ENCODE measurements around the gene PLK2.
A peak's percentile ranks its signal among the peaks of the same experiment; 100 is the strongest.

The PLK2 gene

DNA sequence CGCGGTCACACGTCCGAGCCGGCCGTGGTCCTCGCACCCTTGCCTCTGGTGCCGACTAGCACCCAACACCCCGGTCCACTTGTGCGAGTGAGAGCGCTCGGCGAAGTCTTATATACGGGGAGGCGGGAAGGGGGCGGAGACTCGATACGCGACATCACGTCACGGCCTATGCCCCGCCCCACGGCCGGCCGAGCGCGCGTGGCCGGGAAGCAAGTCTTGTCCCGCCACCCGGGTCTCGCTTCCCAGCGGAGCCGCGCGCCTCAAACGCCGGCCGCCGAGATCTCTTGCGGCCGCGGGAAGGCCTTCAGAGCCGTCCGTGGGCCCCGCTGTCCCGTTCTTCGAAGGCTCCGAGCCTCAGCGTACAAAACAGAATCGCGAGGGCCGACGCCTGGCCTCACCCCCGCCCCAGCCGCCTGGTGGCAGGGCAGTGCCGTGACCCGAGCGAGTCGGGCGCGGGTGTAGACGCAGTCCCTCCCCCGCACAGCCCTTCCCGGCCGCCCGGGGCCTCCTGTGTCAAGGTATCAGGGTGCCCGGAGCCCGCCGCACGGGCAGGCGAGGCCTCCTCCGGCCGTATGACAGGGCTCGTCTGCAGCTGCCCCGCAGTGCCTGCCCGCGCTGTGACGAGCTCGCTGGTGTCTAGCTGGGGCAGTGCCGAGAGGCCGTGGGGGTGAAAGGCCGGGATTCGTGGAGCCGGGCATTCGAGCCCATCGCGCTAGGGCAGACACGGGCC, at the start of gene PLK2:
Gene PLK2 (minus strand): TSS at position 85 of the 730 bp plus-strand sequence. CDS start 127 bp downstream, outside the sequence.
- DNase-seq (peak; percentile 84), ATAC-seq (peak; percentile 78)

DNA sequence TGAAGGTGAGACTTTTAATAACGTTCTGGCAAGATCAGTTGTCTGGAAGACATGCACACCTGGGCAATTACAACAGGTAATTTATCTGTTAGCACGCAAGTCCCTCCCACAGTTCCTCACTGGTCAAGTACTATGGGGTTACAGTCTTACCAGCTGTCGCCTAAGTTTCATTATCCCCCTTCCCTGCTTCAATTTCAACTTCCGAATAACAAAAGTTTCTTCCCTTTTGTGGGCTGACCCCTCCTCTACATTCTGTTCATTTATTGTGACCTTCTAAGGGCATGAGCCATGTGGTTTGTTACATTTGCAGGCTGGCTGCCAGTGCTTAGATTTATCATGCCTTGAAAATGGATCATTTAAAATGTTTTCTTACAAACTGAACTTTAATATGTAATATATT, 47.8 kb upstream of the PLK2 start:
- ATAC-seq (no peak), DNase-seq (no peak)

DNA sequence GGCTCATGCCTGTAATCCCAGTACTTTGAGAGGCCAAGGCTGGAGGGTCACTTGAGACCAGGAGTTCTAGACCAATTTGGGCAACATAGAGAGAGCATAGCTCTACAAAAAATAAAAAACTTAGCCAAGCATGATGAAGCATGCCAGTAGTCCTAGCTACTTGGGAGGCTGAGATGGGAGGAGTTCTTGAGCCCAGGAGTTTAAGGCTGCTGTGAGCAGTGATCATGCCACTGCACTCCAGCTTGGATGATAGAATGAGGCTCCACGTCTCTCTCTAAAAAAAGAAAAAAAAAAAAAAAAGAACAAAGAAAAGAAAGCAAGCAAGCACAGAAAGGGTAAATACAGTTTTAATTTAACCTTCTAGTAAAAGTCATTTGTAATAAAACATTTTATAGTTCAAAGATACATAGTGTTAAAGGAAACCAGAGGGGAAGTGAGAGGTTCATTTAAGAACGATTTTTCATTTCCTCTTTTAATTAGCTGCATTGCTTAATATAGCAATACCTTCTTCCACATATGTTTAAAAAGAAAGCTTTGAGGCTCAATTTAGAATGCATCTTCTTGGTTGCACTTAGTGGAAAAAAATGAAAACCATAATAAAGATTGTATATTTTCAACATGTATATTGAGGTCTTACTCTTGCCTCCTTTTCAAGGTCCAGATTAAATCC, 46.2 kb upstream of the PLK2 start:
- DNase-seq (no peak), ATAC-seq (no peak)

DNA sequence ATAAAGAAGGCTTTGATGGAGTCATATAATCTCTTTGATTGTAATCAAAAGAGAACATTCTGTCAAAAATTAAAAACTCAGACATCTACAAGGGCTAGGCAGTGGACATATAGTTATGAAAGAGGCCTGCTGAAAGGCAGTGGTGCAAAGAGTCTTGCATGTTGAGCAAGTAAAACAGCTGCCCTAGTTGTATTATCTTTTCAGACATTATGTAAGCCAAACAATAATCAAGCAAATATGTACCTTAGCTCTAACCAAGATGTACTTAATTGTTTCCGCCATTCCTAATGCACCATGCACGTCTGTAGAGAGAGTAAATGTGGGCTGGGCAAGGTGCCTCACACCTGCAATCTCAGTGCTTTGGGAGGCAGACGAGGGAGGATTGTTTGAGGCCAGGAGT, 45.6 kb upstream of the PLK2 start:
- no peak for ATAC-seq
- no peak for DNase-seq

DNA sequence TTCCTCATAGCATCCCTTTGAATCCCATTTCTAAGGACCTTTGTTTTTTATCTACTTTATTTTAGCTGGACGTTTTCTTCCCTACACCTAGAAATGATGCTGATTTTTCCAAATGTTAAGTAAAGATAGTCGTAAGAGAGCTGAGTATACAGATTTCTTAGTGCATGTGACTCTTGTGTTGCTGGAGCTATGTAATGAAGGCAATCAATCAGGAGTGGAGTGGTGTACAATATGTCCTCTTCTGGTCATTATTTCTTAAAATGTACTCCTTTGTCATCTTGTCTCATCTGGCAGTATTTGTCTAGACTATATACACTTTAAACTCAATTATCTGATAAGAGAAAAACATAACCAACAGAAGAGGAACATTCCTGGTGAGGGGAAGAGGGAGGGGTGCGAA, 44.9 kb upstream of the PLK2 start:
- ATAC-seq (no peak), DNase-seq (no peak)

DNA sequence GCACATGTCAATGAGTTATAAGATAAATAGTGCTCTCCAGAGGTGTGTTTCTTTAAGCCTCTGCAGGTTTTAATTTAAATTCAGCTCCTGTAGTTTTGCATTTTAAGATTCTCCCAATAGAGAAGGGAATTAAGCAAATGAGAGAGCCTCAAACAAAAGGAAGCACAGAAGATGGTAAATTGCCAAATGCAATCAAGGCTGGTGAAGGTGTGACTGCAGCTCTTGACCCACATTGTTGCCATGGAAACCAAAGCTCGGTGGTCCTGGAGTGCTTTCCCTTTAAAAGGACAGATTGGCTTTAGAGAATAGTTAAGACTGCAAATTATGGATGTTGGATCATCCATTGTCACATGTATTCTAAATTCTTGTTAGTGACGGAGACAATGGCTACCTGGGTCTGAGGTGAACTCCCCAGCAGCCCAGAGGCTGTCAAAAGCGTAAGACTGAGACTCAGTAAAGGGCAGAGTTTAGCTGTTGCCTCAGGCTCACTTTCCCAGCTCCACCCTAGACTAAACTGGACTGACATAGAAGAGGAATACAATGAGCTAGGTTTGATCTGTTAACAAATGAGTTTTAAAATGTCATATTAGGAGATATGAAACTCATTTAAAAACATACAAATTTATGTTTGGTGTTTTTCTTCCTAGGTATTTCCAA, 43.6 kb upstream of the PLK2 start:
- no peak for DNase-seq

DNA sequence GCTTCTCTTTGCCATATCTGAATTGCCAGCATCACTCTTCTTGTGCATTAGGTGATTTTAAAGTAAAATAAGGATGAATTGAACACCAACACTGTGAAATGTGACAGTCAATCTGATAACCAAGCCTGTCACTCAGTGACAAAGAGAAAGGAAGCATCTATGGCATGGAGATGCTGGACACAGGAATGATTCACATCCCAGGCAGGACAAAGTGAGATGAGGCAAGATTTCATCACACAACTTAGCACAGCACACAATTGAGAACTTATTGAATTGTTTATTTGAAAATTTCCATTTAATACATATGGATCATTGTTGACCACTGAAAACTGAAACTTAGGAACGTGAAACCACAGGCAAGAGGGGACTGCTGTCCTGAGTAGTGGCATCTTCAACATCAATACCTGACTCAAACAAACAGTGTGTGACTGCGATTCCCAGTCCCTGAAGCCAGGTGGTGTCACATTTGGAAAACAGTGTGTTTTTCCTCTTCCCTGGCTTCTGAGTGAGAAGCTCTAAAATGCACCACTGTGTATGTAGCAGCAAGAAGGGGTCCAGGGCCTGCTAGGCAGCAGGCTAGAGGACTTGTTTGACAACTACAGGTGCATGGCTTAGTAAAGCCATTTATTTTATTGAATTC, 42.0 kb upstream of the PLK2 start:
- no peak for DNase-seq
- ATAC-seq, result no peak

More for the DNA sequence above, 43.6 kb upstream of the PLK2 start:
- no peak for ATAC-seq

DNA sequence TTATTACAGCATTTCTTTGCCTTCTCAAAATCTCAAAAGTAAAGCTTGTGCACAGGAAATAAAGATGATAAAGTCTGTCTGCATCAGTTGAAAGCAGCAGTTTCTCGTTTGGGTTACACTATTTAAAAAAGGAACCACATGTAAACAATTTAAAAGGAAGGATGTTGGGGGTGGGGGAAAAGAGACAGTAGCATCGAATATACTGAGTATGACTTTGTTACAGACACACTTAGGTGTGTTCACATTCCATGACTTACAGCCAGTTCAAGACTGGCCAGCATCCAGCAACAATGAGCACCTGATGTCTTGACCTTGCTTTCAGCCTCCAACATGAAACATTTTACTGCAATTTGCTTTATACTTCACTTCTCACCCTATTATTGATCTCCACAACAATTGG, 40.1 kb upstream of the PLK2 start:
- DNase-seq, result no peak
- no peak for ATAC-seq

DNA sequence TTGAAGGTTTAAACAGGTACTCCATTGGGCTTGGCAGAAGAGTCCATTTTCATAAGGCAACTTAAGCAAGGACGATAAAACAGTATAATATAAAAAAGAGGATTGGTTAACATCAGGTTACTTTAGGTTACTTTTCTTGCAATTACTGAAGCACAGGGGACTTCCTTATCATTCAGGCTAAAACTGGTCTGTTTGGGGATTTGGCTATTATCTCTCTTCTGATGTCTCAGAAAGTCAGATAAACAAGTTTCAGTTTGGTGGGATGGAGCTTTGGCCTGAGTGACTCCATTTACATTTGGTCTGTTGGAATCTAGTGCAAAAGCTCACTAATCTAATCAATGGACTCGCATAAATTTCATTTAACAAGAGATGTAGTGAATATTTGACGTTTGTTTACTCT, 39.3 kb upstream of the PLK2 start:
- ATAC-seq, result no peak

DNA sequence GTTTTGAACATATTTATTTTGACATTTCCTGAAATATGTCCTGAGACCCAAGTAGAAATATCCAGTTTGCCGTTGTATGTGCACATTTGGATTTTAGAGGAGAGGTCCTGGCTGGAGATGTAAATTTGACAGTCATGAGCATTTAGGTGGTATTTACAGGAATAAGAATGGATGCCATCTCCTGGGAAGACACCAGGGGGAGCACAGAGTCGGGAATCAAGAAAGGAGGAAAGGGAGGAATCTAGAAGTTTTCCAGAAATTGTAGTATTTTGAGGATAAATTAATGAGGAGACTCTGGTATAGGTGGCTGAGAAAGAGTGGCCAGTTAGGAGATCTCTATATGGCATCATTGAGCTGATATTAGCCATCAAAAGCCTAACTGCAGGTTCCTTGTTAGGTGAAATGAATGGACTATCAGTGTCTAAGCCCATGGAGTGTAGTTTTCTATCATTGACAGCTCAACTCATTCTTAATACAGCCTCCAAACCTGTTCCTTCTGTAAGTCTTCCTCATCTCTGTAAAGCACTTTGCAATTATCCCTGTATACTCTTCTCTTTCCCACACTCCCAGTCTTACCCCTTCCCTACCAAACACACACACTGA, 38.6 kb upstream of the PLK2 start:
- ATAC-seq (no peak), DNase-seq (no peak)

More for the DNA sequence above, 39.3 kb upstream of the PLK2 start:
- DNase-seq, result no peak

DNA sequence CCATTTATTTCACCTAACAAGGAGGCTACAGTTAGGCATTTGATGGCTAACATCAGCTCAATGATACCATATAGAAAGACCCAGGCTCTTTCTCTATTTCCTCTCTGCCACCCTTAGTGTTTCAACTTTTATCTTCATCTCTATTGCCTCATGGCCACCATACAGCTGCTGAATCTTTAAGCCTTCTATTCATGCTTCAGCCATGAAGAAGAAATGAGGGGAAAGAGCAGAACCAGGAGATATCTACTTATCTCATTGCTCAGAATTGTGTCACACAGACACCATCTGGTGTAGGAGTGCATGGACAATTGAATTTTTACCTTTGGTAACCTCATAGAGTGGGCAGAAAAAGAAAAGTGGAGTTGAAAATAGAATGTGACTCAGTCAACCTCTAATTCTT, 38.0 kb upstream of the PLK2 start:
- DNase-seq, result no peak

DNA sequence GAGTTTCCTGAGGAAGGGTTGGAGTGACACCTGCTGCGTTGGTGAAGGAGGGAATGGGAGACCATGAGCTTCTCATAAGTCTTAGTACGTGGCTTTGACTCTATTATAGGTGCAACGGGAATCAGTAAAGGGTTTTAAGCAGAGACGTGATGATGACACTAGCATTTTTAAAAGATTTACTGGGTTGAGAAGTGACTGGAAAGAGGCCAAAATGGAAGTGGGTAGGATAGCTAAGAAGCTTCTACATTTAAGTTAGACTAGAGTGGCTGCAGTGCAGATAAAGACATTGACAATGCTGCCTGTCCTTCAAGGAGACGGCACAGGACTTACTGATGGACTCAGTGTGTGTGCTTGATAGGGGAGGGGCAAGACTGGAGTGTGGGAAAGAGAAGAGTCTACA, 37.5 kb upstream of the PLK2 start:
- no peak for ATAC-seq
- no peak for DNase-seq

More for the DNA sequence above, 38.0 kb upstream of the PLK2 start:
- ATAC-seq, result no peak

DNA sequence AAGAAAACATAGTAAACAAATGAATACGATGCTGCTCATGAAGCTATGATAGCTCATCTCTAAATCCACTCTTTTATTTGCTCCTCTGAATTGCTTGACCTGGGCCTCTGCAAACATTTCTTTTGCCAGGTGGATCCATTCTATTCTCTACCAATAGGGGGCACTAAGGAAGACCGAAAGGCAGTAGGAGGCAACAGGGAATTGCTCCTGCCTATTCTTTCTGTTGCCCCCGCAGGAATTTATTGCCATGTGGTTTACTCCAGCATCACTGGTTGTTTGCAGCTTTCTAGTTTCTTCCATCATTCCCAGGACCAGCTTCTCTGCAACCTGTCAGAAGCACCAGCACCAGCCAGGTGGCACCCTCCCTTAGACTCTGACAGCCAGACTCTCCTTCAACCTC, 36.6 kb upstream of the PLK2 start:
- ATAC-seq, result no peak
- no peak for DNase-seq

DNA sequence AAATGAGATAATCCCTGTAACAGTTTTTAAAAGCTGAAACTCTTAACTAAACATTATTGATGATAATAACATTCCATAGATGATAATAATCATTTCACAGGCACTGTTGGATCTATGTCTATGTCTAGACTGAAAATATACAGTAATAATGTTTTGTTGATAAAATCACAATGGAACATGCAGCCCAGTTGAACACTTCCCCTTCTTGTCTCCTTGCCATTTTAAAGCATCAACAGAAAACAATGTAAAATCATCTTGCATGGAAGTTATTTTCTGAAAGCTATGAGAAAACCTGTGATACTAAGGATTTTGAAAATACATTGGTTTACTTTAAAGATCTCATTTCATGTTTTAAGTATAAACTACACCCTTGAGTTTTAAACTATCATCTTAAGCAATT, 33.3 kb upstream of the PLK2 start:
- no peak for DNase-seq
- no peak for ATAC-seq

DNA sequence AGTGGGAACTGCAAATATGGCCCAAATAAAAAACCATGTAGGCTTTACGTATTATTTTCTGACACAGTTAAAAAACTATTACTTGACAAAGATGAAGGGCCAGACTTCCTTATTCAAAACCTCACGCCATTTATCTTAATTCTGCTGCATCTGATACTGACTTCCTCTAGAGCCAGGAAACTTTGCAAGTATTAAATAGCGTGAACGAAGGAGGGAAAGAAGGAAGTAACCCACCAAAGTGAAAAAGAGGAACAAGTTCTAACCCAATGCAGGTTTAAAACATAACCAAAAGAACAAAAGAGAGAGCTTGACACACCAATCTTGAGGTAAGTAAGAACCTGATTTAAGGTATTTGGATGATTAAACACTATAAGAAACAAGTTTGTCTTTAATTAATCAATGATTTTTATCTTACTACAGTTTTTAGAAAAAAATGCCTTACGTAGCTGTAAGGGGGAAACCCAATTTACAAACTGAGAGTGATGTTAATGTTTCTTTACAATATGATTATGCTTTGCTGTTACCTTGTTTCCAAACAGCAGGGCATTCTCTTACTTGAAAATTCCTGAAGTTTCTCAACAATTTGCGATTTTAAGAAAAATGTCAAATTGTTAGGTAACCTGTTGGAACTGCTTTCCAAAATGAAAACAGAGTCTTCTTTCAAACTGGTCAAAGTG, 31.5 kb upstream of the PLK2 start, which contains the start of gene GAPT:
Gene GAPT (plus strand): TSS at position 220 of the 677 bp plus-strand sequence. CDS start 3,102 bp downstream, outside the sequence.
- DNase-seq (no peak), ATAC-seq (no peak)

DNA sequence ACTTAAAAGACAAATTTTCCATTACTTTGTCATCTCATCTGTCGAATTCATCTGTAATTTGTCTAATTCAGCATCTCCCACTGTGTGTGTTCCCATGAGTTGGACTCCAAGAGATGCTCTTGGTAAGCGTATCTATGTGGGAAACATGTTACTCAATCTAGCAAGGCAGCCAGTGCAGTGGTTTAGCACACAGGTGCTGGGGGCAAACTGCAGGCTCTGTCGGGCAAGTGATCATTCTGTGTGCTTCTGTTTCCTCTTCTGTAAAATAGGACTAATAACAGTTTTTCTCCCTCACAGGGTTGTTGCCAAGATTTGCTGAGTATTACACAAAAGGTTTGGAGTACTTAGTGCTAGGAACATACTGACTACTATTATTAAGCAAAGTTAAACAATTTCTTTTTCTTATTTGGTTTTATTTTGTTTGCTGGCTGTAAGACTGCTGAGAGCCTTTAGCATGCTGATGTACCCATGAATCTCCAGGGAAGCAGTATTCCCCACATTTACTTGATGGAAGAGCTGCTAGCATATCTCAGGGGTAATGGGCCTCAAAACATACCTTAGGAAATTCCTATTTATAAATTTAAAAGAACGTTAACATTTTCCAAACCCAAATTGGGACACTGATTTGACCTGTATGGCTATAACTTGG, 30.6 kb upstream of the PLK2 start:
- ATAC-seq, result no peak
- no peak for DNase-seq

DNA sequence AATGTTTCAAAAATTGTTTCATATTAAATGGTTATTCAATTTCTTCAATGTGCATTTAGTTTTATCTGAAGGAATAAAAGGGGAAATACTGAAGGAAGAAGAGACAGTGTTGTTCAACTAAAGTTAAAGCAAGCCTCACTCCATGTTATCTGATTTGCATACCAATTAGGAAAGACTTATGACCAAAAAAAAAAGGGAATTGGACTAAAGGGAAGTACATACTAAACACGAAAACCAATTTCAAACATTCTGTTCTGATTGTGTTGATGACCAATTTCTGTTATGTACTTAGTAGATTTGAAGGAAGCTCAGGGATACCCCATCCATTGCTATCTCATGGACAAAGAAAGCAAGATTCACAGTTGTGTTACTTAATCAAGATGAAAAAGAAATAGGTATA, 26.4 kb upstream of the PLK2 start:
- ATAC-seq (no peak), DNase-seq (no peak)

DNA sequence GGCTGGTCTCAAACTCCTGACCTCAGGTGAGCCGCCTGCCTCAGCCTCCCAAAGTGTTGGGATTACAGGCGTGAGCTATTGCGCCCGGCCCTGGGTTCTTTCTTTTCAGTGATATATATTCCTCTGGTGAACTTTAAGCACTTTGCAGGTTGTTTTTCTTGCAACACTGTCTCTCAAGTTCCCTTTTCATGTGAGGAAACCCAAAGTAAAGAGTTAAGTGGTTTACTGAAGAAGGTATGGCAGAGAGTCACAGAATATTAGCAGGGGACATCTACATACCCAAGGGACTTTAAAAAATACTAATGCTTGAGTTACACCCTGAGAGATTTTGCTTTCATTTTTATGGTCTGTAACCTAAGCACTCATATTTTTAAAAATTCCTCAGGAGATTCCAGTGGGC, 24.6 kb upstream of the PLK2 start:
- DNase-seq (no peak), ATAC-seq (no peak)

DNA sequence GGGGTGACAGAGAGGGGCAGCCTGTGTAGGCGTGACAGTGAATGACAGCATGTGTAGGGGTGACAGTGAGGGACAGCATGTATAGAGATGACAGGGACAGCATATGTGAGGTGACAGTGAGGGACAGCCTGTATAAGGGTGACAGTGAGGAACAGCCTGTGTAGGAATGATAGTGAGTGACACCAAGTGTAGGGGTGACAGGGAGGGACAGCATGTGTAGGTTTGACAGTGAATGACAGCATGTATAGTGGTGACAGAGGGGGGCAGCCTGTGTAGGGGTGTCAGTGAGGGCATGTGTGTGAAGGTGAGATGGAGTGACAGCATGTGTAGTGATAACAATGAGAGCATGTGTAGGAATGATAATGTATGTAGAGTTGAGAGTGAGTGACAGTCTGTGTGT, 22.6 kb upstream of the PLK2 start:
- ATAC-seq (no peak), DNase-seq (no peak)

DNA sequence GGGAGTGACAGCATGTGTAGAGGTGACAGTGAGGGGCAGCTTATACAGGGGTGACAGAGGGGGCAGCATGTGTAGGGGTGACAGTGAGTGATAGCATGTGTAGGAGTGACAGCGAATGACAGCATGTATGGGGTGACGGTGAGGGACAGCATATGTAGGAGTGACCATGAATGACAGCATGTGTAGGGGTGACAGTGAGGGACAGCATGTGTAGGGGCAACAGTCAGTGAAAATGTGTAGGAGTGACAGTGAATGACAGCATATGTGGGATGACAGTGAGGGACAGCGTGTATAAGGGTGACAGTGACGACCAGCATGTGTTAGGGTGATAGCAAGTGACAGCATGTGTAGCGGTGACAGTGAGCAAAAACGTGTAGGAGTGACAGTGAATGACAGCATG, 21.9 kb upstream of the PLK2 start:
- no peak for ATAC-seq
- no peak for DNase-seq

DNA sequence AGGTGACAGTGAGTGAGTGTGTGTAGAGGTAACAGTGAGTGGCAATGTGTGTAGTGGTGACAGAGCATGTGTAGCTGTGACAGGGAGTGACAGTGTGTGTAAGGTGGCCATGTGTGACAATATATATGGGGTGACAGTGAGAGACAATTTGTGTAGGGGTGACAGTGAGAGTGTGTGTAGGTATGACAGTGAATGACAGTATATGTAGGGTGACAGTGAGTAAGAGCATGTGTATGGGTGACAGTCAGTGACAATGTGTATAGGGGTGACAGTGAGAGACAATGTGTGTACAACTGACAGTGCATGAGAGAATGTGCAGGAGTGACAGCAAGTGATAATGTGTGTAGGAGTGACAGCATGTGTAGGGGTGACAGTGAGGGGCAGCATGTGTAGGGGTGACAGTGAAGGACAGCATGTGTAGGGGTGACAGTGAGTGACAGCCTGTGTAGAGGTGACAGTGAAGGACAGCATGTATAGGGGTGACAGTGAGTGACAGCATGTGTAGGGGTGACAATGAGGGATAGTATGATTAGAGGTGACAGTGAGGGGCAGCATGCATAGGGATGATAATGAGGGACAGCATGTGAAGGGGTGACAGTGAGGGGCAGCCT, 21.3 kb upstream of the PLK2 start:
- DNase-seq (no peak), ATAC-seq (no peak)
